ENCODE results near the gene CPN1. TPM values are rescaled to one million over a fixed set of nuclear protein-coding genes. Genes with fewer than 3 reads are reported as not detected.

The CPN1 gene
- total and polyA plus RNA-seq, 9 of the 15 experiments (the other 6 are each of a cell fraction or from before 2014, with no cell fraction given), result 0.15 to 0.17 TPM; not detected in 7

- TF ChIP-seq ZNF318 (IDR thresholded peaks at IDR 0.05; ENCODE audit: borderline replicate concordance in 1 of 2, low read depth in 1 of 2) (no peak), MIER1 (IDR thresholded peaks at IDR 0.05; ENCODE audit: low read depth) (no peak), TCF7 (IDR thresholded peaks at IDR 0.05; ENCODE audit: borderline replicate concordance) (no peak)
Measured at GRCh38 chr10:100022403-100022802, 59.3 kb downstream of the CPN1 start (continued).

Data from K562 (cell line).